ENCODE results near the gene ITPR2. TPM values are rescaled to one million over a fixed set of nuclear protein-coding genes. Genes with fewer than 3 reads are reported as not detected.
"Not testable (repeated sequence)": the region's sequence is repeated elsewhere in the genome, so short reads cannot be mapped to it uniquely, and the experiment has no call there.

ITPR2 gene
- total RNA-seq, 2 experiments from 2014 or later = 23.7 to 25.0 TPM

DNA sequence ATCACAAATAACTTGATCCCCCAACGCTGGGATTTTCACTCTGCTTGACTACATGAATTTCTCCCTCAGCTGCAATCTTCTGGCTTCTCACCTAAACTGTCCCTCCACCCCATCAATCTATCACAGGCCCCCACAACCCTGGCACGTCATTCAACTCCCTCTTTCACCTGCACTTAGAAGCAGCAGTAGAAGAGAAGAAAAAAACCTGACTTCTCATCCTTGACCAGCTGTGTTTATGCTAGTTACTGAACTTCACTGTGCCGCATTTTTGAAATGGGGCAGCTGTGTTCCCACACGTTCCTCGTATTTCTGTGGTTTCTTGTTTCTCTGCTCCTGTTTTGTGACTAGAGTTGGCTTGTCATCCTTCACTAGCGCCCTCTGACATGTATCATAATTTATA, 35.0 kb downstream of the ITPR2 start:
- no peaks in the 10 kb centered on the region for H3K9me3 Mint-ChIP-seq
- ChIA-PET CTCF (interaction anchor here (0.8 kb wide), 1 partner anchor 35 kb away, joined by 3 read pairs; the partner anchor contains the start of gene ITPR2), POLR2A (no interaction called here)
- H3K4me3 Mint-ChIP-seq = no peak overlapping the region
- peaks cover 6% of the 10 kb centered on the region for H3K4me1 Mint-ChIP-seq (ENCODE audit: low read depth)
- no peak for DNase-seq
- no peaks in the 10 kb centered on the region for H3K27me3 Mint-ChIP-seq
- no peaks in the 10 kb centered on the region for H3K36me3 Mint-ChIP-seq
- intact Hi-C loops (cut with micrococcal nuclease) = no loop called here
- H3K27ac Mint-ChIP-seq = no peak overlapping the region

DNA sequence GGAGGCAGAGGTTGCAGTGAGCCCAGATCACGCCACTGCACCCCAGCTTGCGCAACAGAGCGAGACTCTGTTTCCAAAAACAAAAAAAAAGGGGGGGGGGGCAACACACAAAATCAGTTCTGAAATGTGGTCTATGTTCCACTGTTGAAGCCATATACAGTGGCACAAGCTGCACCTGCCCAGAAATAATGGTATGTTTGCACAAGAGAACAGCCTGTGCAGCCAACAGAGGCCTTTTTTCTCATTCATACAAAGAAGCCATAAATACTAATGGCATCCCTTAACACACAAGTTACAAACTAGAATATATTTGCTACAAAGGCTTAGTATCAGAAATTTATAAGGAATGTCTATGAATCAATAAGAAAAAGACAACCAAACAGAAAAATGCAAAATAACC, 37.1 kb downstream of the ITPR2 start:
- POLR2A ChIA-PET = no interaction called here
- no peak overlapping the region for H3K27ac Mint-ChIP-seq

DNA sequence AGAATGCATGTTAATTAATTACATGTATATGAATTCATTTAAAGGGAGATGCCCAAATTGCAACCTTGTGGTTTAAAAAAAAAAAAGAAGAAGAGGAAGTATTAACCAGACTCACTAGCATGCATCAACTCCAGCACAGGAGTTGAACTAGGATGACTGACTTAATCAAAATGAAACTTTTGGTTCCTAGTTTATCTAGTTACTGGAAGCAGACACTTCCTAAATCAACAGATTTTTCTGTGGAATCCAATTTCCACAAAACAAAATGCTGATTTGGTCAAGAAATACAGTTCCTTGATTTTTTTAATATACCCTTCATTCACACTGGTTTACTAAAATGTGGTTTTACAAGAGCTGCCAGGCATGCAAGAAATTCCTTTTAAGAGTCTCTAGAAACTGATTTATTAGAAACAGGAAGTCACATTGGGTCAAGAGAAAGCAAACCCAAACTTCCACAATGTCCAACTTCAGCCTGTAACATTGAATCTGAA, 41.6 kb downstream of the ITPR2 start:
- DNase-seq = no peak
- Mint-ChIP-seq H3K4me1 (ENCODE audit: low read depth) (peaks cover 34% of the 10 kb centered on the region), H3K4me3 (no peak overlapping the region), H3K36me3 (peaks cover 21% of the 10 kb centered on the region), H3K27ac (no peak overlapping the region), H3K27me3 (no peaks in the 10 kb centered on the region), H3K9me3 (no peaks in the 10 kb centered on the region)
- POLR2A ChIA-PET = no interaction called here
- intact Hi-C loops (cut with micrococcal nuclease) = no loop called here
- CTCF ChIA-PET = no interaction called here

More for the DNA sequence above, 37.1 kb downstream of the ITPR2 start:
- intact Hi-C loops (cut with micrococcal nuclease) = no loop called here
- no peak overlapping the region for H3K4me3 Mint-ChIP-seq
- CTCF ChIA-PET = no interaction called here
- no peaks in the 10 kb centered on the region for H3K27me3 Mint-ChIP-seq
- H3K9me3 Mint-ChIP-seq = no peaks in the 10 kb centered on the region
- H3K36me3 Mint-ChIP-seq = no peaks in the 10 kb centered on the region
- H3K4me1 Mint-ChIP-seq (ENCODE audit: low read depth) = peaks cover 21% of the 10 kb centered on the region
- no peak for DNase-seq

DNA sequence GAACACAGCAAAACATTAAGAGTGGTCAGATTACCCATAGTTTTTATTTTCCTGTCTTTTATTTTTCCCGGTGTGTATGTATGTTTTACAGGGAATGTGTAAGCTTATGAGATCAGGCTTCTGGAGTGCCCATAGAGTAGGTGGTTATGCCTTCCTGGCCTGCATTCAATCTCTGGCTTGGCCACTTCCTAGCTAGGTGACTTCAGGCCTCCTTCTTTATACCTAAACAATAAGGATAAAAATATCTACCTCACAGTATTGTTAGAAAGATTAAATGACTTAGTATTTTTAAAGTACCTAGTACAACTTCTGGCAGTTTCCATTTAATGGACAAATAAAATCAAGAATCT, 42.4 kb downstream of the ITPR2 start:
- no peak for DNase-seq
- Mint-ChIP-seq H3K27me3 (no peaks in the 10 kb centered on the region), H3K4me1 (ENCODE audit: low read depth) (peaks cover 34% of the 10 kb centered on the region)

DNA sequence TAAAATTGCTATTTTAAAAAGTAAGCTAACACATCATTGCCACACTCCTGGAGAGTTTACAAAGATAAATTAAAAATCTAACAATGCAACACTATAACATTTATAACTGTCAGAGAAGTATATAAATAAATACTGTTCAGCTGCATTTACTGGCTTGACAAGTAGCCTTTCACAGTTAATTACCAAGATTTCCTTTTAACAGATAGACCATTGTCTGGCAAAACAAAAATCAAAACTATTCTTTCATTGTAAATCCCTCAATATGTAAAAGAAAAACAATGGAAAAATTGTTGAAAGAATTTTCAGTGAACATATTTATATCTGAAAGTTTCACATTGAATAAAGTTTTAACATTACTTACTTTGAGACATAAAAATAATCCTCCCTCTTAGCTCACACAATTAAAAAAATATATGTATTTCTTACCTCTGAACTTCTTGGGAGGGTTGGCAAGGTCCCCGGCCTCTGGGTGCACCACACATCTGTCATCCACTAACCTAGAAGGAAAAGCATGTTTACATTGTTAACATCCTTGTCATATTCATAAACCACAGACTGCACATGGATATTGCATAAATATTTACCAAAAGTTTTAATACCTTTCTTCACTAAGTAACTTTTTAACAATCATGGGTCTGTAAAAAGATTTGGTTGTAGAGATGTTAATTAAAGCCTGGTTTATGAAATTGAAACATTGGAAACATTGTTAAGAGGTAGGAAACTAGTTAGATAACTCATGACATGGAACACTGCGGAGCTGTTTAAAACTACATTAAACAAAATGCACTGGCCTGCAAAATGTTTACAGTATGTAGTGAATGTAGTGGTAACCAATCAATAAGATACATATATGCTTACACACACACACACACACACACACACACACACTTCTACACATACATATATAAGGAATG, 43.0 kb downstream of the ITPR2 start:
- ChIA-PET CTCF (interaction anchor here (1.2 to 1.4 kb wide), 2 partner anchors 42 to 44 kb away, joined by 3 read pairs; partner anchors contain the start of gene ITPR2), POLR2A (no interaction called here)
- Mint-ChIP-seq H3K4me1 (ENCODE audit: low read depth) (peaks cover 34% of the 10 kb centered on the region), H3K27me3 (no peaks in the 10 kb centered on the region), H3K4me3 (no peak overlapping the region), H3K36me3 (peaks cover 21% of the 10 kb centered on the region), H3K27ac (no peak overlapping the region), H3K9me3 (no peaks in the 10 kb centered on the region)
- DNase-seq = no peak
- intact Hi-C loops (cut with micrococcal nuclease) = loop anchor here (5.0 kb wide), 1 partner anchor 43 kb away; no protein-coding TSS in a partner anchor

More for the DNA sequence above, 42.4 kb downstream of the ITPR2 start:
- intact Hi-C loops (cut with micrococcal nuclease) = no loop called here
- Mint-ChIP-seq H3K36me3 (peaks cover 21% of the 10 kb centered on the region), H3K4me3 (no peak overlapping the region), H3K27ac (no peak overlapping the region), H3K9me3 (no peaks in the 10 kb centered on the region)
- ChIA-PET CTCF (no interaction called here), POLR2A (no interaction called here)

DNA sequence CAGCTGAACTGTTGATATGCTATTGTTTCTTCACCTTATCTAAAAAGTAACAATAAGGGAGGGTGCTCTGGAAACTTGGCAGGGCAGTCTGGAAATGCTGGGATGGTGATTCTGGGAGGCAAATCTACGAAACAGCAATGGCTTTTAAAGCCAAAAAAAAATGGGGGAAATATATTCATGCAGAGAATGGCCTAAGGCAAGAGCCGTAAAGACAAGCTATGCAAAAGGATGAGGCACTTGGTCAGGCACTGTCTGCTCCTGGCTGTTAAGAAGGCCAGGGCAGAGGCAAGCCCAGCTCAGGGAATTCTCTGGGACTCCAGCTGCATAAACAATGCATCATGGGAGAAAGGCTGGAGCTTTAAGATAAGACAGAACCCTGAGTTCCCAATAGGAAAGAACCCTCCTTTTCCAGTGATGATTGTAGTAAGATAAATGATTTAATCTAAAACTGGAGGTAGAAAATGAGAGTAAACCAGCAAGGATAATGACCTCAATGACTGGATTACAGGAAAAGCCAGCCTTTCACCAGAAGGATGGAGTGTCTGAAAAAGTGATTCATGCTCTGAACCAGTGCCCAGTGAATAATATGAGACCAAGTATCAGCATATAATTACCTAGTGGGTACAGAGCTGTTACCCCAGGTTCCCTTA, 46.0 kb downstream of the ITPR2 start:
- Mint-ChIP-seq H3K4me3 (no peak overlapping the region), H3K4me1 (ENCODE audit: low read depth) (peaks cover 28% of the 10 kb centered on the region), H3K27me3 (no peaks in the 10 kb centered on the region), H3K36me3 (peaks cover 30% of the 10 kb centered on the region), H3K9me3 (no peaks in the 10 kb centered on the region), H3K27ac (no peak overlapping the region)
- ChIA-PET POLR2A (no interaction called here), CTCF (no interaction called here)
- intact Hi-C loops (cut with micrococcal nuclease) = loop anchor here (5.0 kb wide), 1 partner anchor 40 kb away; no protein-coding TSS in a partner anchor
- no peak for DNase-seq

DNA sequence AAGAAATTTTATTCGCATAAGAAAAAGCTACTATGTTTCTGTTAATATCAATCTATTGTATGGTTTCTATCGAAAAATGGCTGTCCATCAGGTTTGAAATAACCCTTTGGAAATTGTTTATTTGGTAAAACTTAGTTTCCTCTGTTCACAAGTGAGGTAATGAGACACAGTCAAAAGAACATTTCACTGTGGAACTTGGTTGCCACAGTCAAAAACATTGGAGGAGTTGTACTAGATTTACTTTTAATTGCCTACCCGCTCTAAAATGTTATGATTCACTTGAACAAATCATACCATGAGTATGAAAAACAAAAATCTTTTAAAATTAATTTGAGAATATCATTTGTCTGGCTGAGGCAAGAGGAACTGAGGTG, 46.5 kb downstream of the ITPR2 start:
- Mint-ChIP-seq H3K27ac (no peak overlapping the region), H3K4me3 (no peak overlapping the region), H3K36me3 (peaks cover 32% of the 10 kb centered on the region), H3K9me3 (no peaks in the 10 kb centered on the region), H3K4me1 (ENCODE audit: low read depth) (peaks cover 23% of the 10 kb centered on the region), H3K27me3 (no peaks in the 10 kb centered on the region)
- CTCF ChIA-PET = no interaction called here
- DNase-seq = no peak
- POLR2A ChIA-PET = no interaction called here
- intact Hi-C loops (cut with micrococcal nuclease) = loop anchor here (5.0 kb wide), 1 partner anchor 39 kb away; no protein-coding TSS in a partner anchor

DNA sequence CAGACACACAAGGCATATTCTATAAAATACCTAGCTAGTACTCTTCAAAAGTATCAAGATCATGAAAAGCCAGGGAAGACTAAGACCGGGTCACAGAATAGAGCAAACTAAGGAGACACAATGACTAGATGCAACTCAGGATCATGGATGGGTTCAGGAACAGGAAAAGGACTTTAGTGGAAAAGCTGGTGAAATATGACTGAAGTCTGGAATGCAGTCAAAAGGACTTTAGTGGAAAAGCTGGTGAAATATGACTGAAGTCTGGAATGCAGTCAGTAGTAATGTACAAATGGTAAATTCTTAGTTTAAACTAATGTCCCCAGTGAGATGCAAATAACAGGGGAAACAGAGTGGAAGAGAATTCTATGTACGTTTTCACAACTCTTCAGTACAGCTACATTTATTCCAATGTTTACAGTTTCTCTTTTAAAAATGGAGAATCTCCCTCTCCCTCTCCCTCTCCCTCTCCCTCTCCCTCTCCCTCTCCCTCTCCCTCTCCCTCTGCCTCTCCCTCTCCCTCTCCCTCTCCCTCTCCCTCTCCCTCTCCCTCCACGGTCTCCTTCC, 49.1 kb downstream of the ITPR2 start:
- H3K27me3 Mint-ChIP-seq; H3K27ac Mint-ChIP-seq; POLR2A ChIA-PET; DNase-seq; intact Hi-C loops (cut with micrococcal nuclease); H3K4me3 Mint-ChIP-seq; CTCF ChIA-PET: not testable (repeated sequence)
- Mint-ChIP-seq H3K9me3 (peaks cover 11% of the 10 kb centered on the region), H3K4me1 (ENCODE audit: low read depth) (peaks cover 17% of the 10 kb centered on the region), H3K36me3 (peaks cover 54% of the 10 kb centered on the region)

DNA sequence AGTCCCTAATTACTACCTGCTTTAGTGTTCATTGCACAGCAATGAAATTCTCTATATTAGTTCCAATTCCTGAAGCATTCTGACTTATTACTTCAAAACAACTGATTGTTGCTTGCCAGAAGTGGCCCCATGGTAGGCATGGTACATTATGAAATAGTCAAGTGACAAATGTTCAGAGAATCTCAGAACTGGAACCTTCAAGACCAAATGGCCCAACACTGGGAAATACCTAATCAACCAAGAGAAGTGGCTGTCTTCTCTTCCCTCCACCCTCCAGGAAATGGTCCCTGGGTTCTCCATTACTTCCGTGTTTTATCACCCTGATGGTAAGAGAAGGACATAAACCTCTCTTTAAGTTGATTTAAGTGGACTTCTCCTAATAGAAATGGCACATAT, 49.9 kb downstream of the ITPR2 start:
- Mint-ChIP-seq H3K4me1 (ENCODE audit: low read depth) (peaks cover 9% of the 10 kb centered on the region), H3K36me3 (peaks cover 53% of the 10 kb centered on the region), H3K27ac (no peak overlapping the region), H3K9me3 (peaks cover 16% of the 10 kb centered on the region), H3K27me3 (no peaks in the 10 kb centered on the region), H3K4me3 (no peak overlapping the region)
- DNase-seq = no peak
- POLR2A ChIA-PET = no interaction called here
- CTCF ChIA-PET = no interaction called here
- intact Hi-C loops (cut with micrococcal nuclease) = no loop called here

DNA sequence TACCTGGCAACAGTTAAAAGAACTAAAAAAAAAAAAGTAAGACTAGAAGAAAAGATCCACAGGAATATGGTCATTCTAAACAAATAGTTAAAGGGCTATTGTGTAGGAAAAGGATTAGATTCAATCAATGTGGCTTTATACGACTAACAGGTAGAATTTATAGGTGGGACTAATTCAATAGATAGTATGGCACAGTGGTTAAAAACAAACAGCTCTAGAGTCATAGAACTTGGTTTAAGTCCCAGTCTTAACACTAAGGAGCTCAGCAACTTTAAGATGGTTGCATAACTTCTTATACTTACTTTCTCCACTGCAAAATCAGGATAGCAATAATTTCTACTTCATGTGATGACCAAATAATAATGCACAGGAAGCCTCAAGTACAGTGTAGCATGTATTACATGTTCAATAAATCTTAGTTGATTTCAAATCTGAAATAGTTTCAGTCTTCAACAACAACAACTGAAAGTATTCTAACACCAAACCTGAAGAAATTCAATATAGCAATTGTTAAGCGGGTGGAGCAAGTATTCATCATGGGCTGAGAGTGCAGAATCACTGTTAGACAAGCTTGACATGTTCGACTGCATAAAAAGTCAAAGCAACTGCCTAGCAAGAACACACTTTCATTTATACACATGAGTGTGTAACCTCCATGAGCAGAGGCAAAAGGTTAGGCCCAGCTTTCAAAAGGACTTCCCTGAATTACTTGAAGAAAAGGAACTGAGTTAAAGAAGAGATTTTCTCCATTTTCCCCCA, 50.4 kb downstream of the ITPR2 start:
- peaks cover 54% of the 10 kb centered on the region for H3K36me3 Mint-ChIP-seq

DNA sequence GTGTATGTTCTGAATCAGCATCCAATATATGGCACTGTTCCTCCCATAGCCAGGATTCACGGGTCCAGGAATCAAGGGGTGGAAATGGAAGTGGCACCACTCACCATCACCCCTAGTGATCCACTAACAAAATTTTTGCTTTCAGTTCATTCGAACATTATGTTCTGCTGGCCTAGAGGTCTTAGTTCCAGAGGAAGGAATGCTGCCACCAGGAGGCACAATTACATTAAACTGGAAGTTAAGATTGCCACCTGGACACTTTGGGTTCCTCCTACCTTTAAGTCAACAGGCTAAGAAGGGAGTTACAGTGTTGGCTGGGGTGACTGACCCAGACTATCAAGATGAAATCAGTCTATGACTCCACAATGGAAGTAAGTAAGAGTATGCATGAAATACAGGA, 52.3 kb downstream of the ITPR2 start:
- H3K4me3 Mint-ChIP-seq; POLR2A ChIA-PET; H3K4me1 Mint-ChIP-seq (ENCODE audit: low read depth); H3K27me3 Mint-ChIP-seq; DNase-seq; CTCF ChIA-PET; intact Hi-C loops (cut with micrococcal nuclease); H3K27ac Mint-ChIP-seq: not testable (repeated sequence)
- peaks cover 38% of the 10 kb centered on the region for H3K9me3 Mint-ChIP-seq
- H3K36me3 Mint-ChIP-seq = peaks cover 59% of the 10 kb centered on the region

More for the DNA sequence above, 50.4 kb downstream of the ITPR2 start:
- Mint-ChIP-seq H3K4me3 (no peak overlapping the region), H3K27ac (no peak overlapping the region), H3K9me3 (peaks cover 21% of the 10 kb centered on the region), H3K27me3 (no peaks in the 10 kb centered on the region), H3K4me1 (ENCODE audit: low read depth) (peaks cover 5% of the 10 kb centered on the region)
- intact Hi-C loops (cut with micrococcal nuclease) = no loop called here
- DNase-seq = no peak
- ChIA-PET POLR2A (no interaction called here), CTCF (interaction anchor here (1.0 kb wide), 1 partner anchor 50 kb away, joined by 3 read pairs; no protein-coding TSS in a partner anchor)
